Measurements from ENCODE around the gene TEX14. TPM values are rescaled to one million over a fixed set of nuclear protein-coding genes. Genes with fewer than 3 reads are reported as not detected.
"Not testable (repeated sequence)": the region's sequence is repeated elsewhere in the genome, so short reads cannot be mapped to it uniquely, and the experiment has no call there.

Gene TEX14
- total RNA-seq, 8 experiments from 2014 or later = 0.20 to 0.43 (median 0.34) TPM

- in situ Hi-C loops (cut with MboI; ENCODE audit: low pct_unique_long_range_greater_than_20kb in 2 of 9, low sequenced_read_pairs in 9 of 9, unreplicated experiment in 9 of 9) = no loop called here
- WGBS, 10 experiments = 43 to 100% (median 60%) methylated on average over 1 of the region's 1 CpG; no CpG with 5 or more reads in 6 of the 10 experiments
Observed at GRCh38 chr17:58605470-58605869, 86.4 kb downstream of the TEX14 start.

GRCh38 chr17:58601976-58602375 is 89.9 kb downstream of the TEX14 start:
- no peak overlapping the region for H3K4me3 ChIP-seq
- ATAC-seq (replicated peaks in 6 of 8) = no peak
- in situ Hi-C loops (cut with MboI; ENCODE audit: low pct_unique_long_range_greater_than_20kb in 2 of 9, low sequenced_read_pairs in 9 of 9, unreplicated experiment in 9 of 9) = no loop called here
- H3K27ac ChIP-seq = no peak overlapping the region
- H3K4me1 ChIP-seq (replicated peaks in 1 of 2) = no peaks in the 10 kb centered on the region

More at GRCh38 chr17:58605470-58605869, 86.4 kb downstream of the TEX14 start:
- Histone ChIP-seq H3K4me3 (no peak overlapping the region), H3K27ac (no peak overlapping the region), H3K4me1 (replicated peaks in 1 of 2) (no peaks in the 10 kb centered on the region)
- ATAC-seq (replicated peaks in 6 of 8) = no peak

GRCh38 chr17:58597371-58597770 is 94.5 kb downstream of the TEX14 start:
- WGBS, 10 experiments = 65 to 100% (median 79%) methylated on average over 1 to 3 of the region's 3 CpGs; no CpG with 5 or more reads in 4 of the 10 experiments
- ATAC-seq (replicated peaks in 6 of 8) = no peak
- Histone ChIP-seq H3K27ac (no peak overlapping the region), H3K4me1 (replicated peaks in 1 of 2) (no peaks in the 10 kb centered on the region), H3K4me3 (no peak overlapping the region)
- in situ Hi-C loops (cut with MboI; ENCODE audit: low pct_unique_long_range_greater_than_20kb in 2 of 9, low sequenced_read_pairs in 9 of 9, unreplicated experiment in 9 of 9) = no loop called here

- no peaks in the 10 kb centered on the region for H3K4me1 ChIP-seq (replicated peaks in 1 of 2)
- ATAC-seq (replicated peaks in 6 of 8) = no peak
Observed at GRCh38 chr17:58595194-58595792, 96.6 kb downstream of the TEX14 start.

GRCh38 chr17:58593123-58593522 is 98.7 kb downstream of the TEX14 start:
- in situ Hi-C loops (cut with MboI; ENCODE audit: low pct_unique_long_range_greater_than_20kb in 2 of 9, low sequenced_read_pairs in 9 of 9, unreplicated experiment in 9 of 9) = no loop called here
- no peak for ATAC-seq (replicated peaks in 6 of 8)
- 50 to 100% (median 86%) methylated on average over 1 of the region's 1 CpG; no CpG with 5 or more reads in 5 of the 10 experiments for WGBS, 10 experiments
- H3K4me3 ChIP-seq = no peak overlapping the region
- no peaks in the 10 kb centered on the region for H3K4me1 ChIP-seq (replicated peaks in 1 of 2)
- H3K27ac ChIP-seq = no peak overlapping the region

More at GRCh38 chr17:58595194-58595792, 96.6 kb downstream of the TEX14 start:
- 40 to 96% (median 80%) methylated on average over 2 to 5 of the region's 5 CpGs; no CpG with 5 or more reads in 2 of the 10 experiments for WGBS, 10 experiments
- in situ Hi-C loops (cut with MboI; ENCODE audit: low pct_unique_long_range_greater_than_20kb in 2 of 9, low sequenced_read_pairs in 9 of 9, unreplicated experiment in 9 of 9) = no loop called here
- Histone ChIP-seq H3K4me3 (no peak overlapping the region), H3K27ac (no peak overlapping the region)

GRCh38 chr17:58591455-58591854 is 100.4 kb downstream of the TEX14 start:
- in situ Hi-C loops (cut with MboI; ENCODE audit: low pct_unique_long_range_greater_than_20kb in 2 of 9, low sequenced_read_pairs in 9 of 9, unreplicated experiment in 9 of 9) = no loop called here

GRCh38 chr17:58590377-58590776 is 101.5 kb downstream of the TEX14 start:
- Histone ChIP-seq H3K27ac (no peak overlapping the region), H3K4me1 (replicated peaks in 1 of 2) (no peaks in the 10 kb centered on the region), H3K4me3 (no peak overlapping the region)
- in situ Hi-C loops (cut with MboI; ENCODE audit: low pct_unique_long_range_greater_than_20kb in 2 of 9, low sequenced_read_pairs in 9 of 9, unreplicated experiment in 9 of 9) = no loop called here
- ATAC-seq (replicated peaks in 6 of 8) = no peak
- 0 to 100% (median 84%) methylated on average over 1 to 2 of the region's 2 CpGs; no CpG with 5 or more reads in 4 of the 10 experiments for WGBS, 10 experiments

More at GRCh38 chr17:58591455-58591854, 100.4 kb downstream of the TEX14 start:
- Histone ChIP-seq H3K27ac (no peak overlapping the region), H3K4me3 (no peak overlapping the region), H3K4me1 (replicated peaks in 1 of 2) (no peaks in the 10 kb centered on the region)
- ATAC-seq (replicated peaks in 6 of 8) = no peak
- 30 to 100% (median 80%) methylated on average over 1 to 6 of the region's 6 CpGs for WGBS, 10 experiments

- peak; percentile 55 to 92 (median 68) for ATAC-seq (replicated peaks in 6 of 8)
- WGBS, 10 experiments = no CpG with 5 or more reads among the region's 2 CpGs
- Histone ChIP-seq H3K27ac (no peak overlapping the region), H3K4me3 (no peak overlapping the region), H3K4me1 (replicated peaks in 1 of 2) (no peaks in the 10 kb centered on the region)
- in situ Hi-C loops (cut with MboI; ENCODE audit: low pct_unique_long_range_greater_than_20kb in 2 of 9, low sequenced_read_pairs in 9 of 9, unreplicated experiment in 9 of 9) = no loop called here
Observed at GRCh38 chr17:58587713-58588117, 104.1 kb downstream of the TEX14 start.

GRCh38 chr17:58586009-58586644 is 105.7 kb downstream of the TEX14 start:
- Histone ChIP-seq H3K4me1 (replicated peaks in 1 of 2) (no peaks in the 10 kb centered on the region), H3K27ac (no peak overlapping the region), H3K4me3 (no peak overlapping the region)
- WGBS, 10 experiments = 0 to 88% (median 21%) methylated on average over 1 of the region's 1 CpG; no CpG with 5 or more reads in 2 of the 10 experiments
- ATAC-seq (replicated peaks in 6 of 8) = peak in 3 of 8 experiments; percentile 40 to 64 (median 46)
- in situ Hi-C loops (cut with MboI; ENCODE audit: low pct_unique_long_range_greater_than_20kb in 2 of 9, low sequenced_read_pairs in 9 of 9, unreplicated experiment in 9 of 9) = no loop called here

GRCh38 chr17:58585554-58585953 is 106.3 kb downstream of the TEX14 start:
- in situ Hi-C loops (cut with MboI; ENCODE audit: low pct_unique_long_range_greater_than_20kb in 2 of 9, low sequenced_read_pairs in 9 of 9, unreplicated experiment in 9 of 9) = no loop called here
- no peak for ATAC-seq (replicated peaks in 6 of 8)
- H3K4me1 ChIP-seq (replicated peaks in 1 of 2) = no peaks in the 10 kb centered on the region
- no peak overlapping the region for H3K4me3 ChIP-seq
- 58 to 100% (median 86%) methylated on average over 1 to 7 of the region's 10 CpGs; no CpG with 5 or more reads in 3 of the 10 experiments for WGBS, 10 experiments
- no peak overlapping the region for H3K27ac ChIP-seq

- H3K4me1 ChIP-seq (replicated peaks in 1 of 2) = no peaks in the 10 kb centered on the region
- no peak for ATAC-seq (replicated peaks in 6 of 8)
- no peak overlapping the region for H3K27ac ChIP-seq
- no peak overlapping the region for H3K4me3 ChIP-seq
- WGBS, 10 experiments = 37 to 100% (median 63%) methylated on average over 1 to 5 of the region's 5 CpGs; no CpG with 5 or more reads in 1 of the 10 experiments
- in situ Hi-C loops (cut with MboI; ENCODE audit: low pct_unique_long_range_greater_than_20kb in 2 of 9, low sequenced_read_pairs in 9 of 9, unreplicated experiment in 9 of 9) = no loop called here
Observed at GRCh38 chr17:58583486-58583885, 108.4 kb downstream of the TEX14 start.

GRCh38 chr17:58582718-58583117 is 109.1 kb downstream of the TEX14 start:
- ATAC-seq (replicated peaks in 6 of 8); H3K4me1 ChIP-seq (replicated peaks in 1 of 2); in situ Hi-C loops (cut with MboI; ENCODE audit: low pct_unique_long_range_greater_than_20kb in 2 of 9, low sequenced_read_pairs in 9 of 9, unreplicated experiment in 9 of 9); H3K27ac ChIP-seq; H3K4me3 ChIP-seq: not testable (repeated sequence)
- 60 to 100% (median 93%) methylated on average over 2 to 7 of the region's 7 CpGs; no CpG with 5 or more reads in 2 of the 10 experiments for WGBS, 10 experiments

- no peak for ATAC-seq (replicated peaks in 6 of 8)
- no peak overlapping the region for H3K4me3 ChIP-seq
- no peak overlapping the region for H3K27ac ChIP-seq
- H3K4me1 ChIP-seq (replicated peaks in 1 of 2) = no peaks in the 10 kb centered on the region
- WGBS, 10 experiments = 0 to 100% (median 75%) methylated on average over 1 to 2 of the region's 2 CpGs; no CpG with 5 or more reads in 6 of the 10 experiments
- in situ Hi-C loops (cut with MboI; ENCODE audit: low pct_unique_long_range_greater_than_20kb in 2 of 9, low sequenced_read_pairs in 9 of 9, unreplicated experiment in 9 of 9) = no loop called here
Observed at GRCh38 chr17:58580671-58581070, 111.2 kb downstream of the TEX14 start.
